K562 (cell line): ENCODE results near the gene SETD7. TPM values are rescaled to one million over a fixed set of nuclear protein-coding genes. Genes with fewer than 3 reads are reported as not detected.

Experiments
- ATAC-seq: fragments of 200-7000 bp; cut with Tn5 transposase; 3 replicates; pipeline ENCODE4 v1.9.1; 2020; ENCODE audit warnings: moderate library complexity
- BruUV-seq: library from RNA; stranded (reverse); fragments of 400-500 nt; replicated peaks from 2 replicates; lab custom pipeline; 2021; lab: Mats Ljungman, UMichigan
- CTCF ChIA-PET: fragments of 300-600 bp; formaldehyde crosslinking; extraction: SDS; loops from one replicate; lab custom pipeline; 2021; ENCODE audit warnings: low intra/inter-chr PET ratio; lab: Yijun Ruan, JAX
- POLR2A ChIA-PET: fragments of 300-600, 350-650 bp; sonication (Branson Sonifier 250); formaldehyde crosslinking; extraction: SDS; loops from one replicate; lab custom pipeline; 2021; ENCODE audit warnings: antibody characterized with exemption, inconsistent platforms; lab: Yijun Ruan, JAX
- DNase-seq, 4 experiments: peaks; one replicate each; pipeline versions ENCODE4 v3.0.0 to v3.0.0-alpha.2; 2011 to 2018; ENCODE audit warnings: low spot score in 3 of 4, mixed read lengths in 3 of 4; ENCODE audit errors: extremely low read depth in 1 of 4
- FAIRE-seq: peaks from 2 replicates; lab custom pipeline; 2011; peaks lifted over from hg19 to GRCh38; lab: Jason Lieb, UNC
- H2AFZ ChIP-seq: 2 replicates; pipeline ENCODE4 v1.6.0; 2011; ENCODE audit warnings: low read depth, low read length, control low read depth, inconsistent platforms
- H3K27ac ChIP-seq: fragments of 200-600 bp; 3 replicates; pipeline ENCODE4 v1.8.0; 2011; ENCODE audit warnings: low read depth, mild to moderate bottlenecking, control low read depth, inconsistent platforms, low read length, moderate library complexity, mixed read lengths; ENCODE audit errors: extremely low read depth
- H3K27me3 ChIP-seq, 2 experiments: fragments of 300-600 bp in 1 of 2; 2 replicates in 1 of 2; 3 replicates in 1 of 2; pipeline versions ENCODE4 v1.6.0 to v1.8.0; 2011; ENCODE audit warnings: inconsistent platforms in 2 of 2, low read length in 2 of 2, mild to moderate bottlenecking in 1 of 2, mixed read lengths in 1 of 2, moderate library complexity in 1 of 2; ENCODE audit not compliant: control insufficient read depth in 2 of 2, insufficient read depth in 2 of 2
- H3K36me3 ChIP-seq: fragments of 300-600 bp; 3 replicates; pipeline ENCODE4 v1.8.0; 2011; ENCODE audit warnings: mild to moderate bottlenecking, low read length, inconsistent platforms; ENCODE audit not compliant: control insufficient read depth, insufficient read depth
- H3K4me1 ChIP-seq, 2 experiments: fragments of 200-600 bp in 1 of 2; replicated peaks in 1 of 2; 2 replicates in 1 of 2; 3 replicates in 1 of 2; pipeline versions ENCODE4 v1.5.1 to v1.8.0; 2011; ENCODE audit warnings: inconsistent platforms in 2 of 2, low read length in 2 of 2, mild to moderate bottlenecking in 1 of 2, mixed read lengths in 1 of 2, moderate library complexity in 1 of 2; ENCODE audit not compliant: control insufficient read depth in 2 of 2, insufficient read depth in 2 of 2
- H3K4me2 ChIP-seq: 2 replicates; pipeline ENCODE4 v1.6.1; 2011; ENCODE audit warnings: low read length, control low read depth, inconsistent platforms, mixed read lengths; ENCODE audit not compliant: insufficient read depth
- H3K4me3 ChIP-seq: fragments of 200-600 bp; sonication (generic), shearing (Covaris generic); 2 replicates; pipeline ENCODE4 v1.5.1; 2016; ENCODE audit warnings: control low read depth, inconsistent platforms
- H3K79me2 ChIP-seq: fragments of 200-600 bp; 3 replicates; pipeline ENCODE4 v1.8.0; 2011; ENCODE audit warnings: low read length, inconsistent platforms; ENCODE audit not compliant: control insufficient read depth, insufficient read depth
- H3K9ac ChIP-seq, 2 experiments: 2 replicates each; pipeline versions ENCODE4 v1.6.0 to v1.6.1; 2011; ENCODE audit warnings: low read depth in 2 of 2, low read length in 2 of 2, control low read depth in 1 of 2, inconsistent platforms in 1 of 2, mild to moderate bottlenecking in 1 of 2, mixed read lengths in 1 of 2; ENCODE audit not compliant: insufficient read depth in 1 of 2
- H3K9me1 ChIP-seq: one replicate; pipeline ENCODE4 v1.6.0; 2011; ENCODE audit warnings: inconsistent platforms, mild to moderate bottlenecking, low read length, moderate library complexity; ENCODE audit not compliant: control insufficient read depth, insufficient read depth
- H3K9me3 ChIP-seq: replicated peaks from 2 replicates; pipeline ENCODE4 v1.5.1; 2011; ENCODE audit warnings: low read depth, low read length, inconsistent platforms; ENCODE audit not compliant: control insufficient read depth, insufficient read depth
- H4K20me1 ChIP-seq: replicated peaks from 2 replicates; pipeline ENCODE4 v1.6.1; 2011; ENCODE audit warnings: low read length, inconsistent platforms, mixed read lengths; ENCODE audit not compliant: control insufficient read depth, insufficient read depth
- CEBPZ ChIP-seq: fragments of 150-350 bp; IDR thresholded peaks from 2 replicates; pipeline ENCODE4 v1.6.1; 2014; ENCODE audit warnings: low read depth, mild to moderate bottlenecking, low read length, borderline replicate concordance
- CTCF ChIP-seq, 3 experiments: IDR thresholded peaks in 2 of 3; conservative IDR thresholded peaks in 1 of 3; 2 replicates each; pipeline ENCODE4 v1.5.1; 2011 to 2012; ENCODE audit warnings: low read length in 3 of 3, mild to moderate bottlenecking in 3 of 3, control low read depth in 2 of 3, improper control_type of control experiment in 1 of 3, inconsistent platforms in 1 of 3, low read depth in 1 of 3, mixed read lengths in 1 of 3, moderate library complexity in 1 of 3; ENCODE audit not compliant: insufficient read depth in 2 of 3
- WGBS: fragments of 100-300 bp; shearing (Covaris generic); methylation state at CpG from one replicate; pipeline ENCODE4 v1.1.6; 2016; ENCODE audit warnings: low coverage, mixed read lengths; ENCODE audit not compliant: insufficient coverage; ENCODE audit errors: missing lambda C conversion rate; 5-methylcytosine and 5-hydroxymethylcytosine counted together
- in situ Hi-C: fragments of 300-500 bp; cut with MboI; formaldehyde crosslinking; loops from 4 replicates; pipeline ENCODE4 v1.15.0; 2018; ENCODE audit warnings: inconsistent platforms, mixed read lengths
- intact Hi-C: fragments of 100-400 bp; cut with micrococcal nuclease; formaldehyde crosslinking; loops from 2 replicates; pipeline ENCODE4 v1.14.2; 2022
- polyA plus RNA-seq, 8 experiments: library from polyadenylated mRNA; depleted of rRNA in 4 of 8; stranded (reverse) in 5 of 8; unstranded in 3 of 8; fragments of >200 nt; fragmentation: Nextera tagmentation in 2 of 8; fragmentation: Illumina TruSeq in 1 of 8; extraction: Ambion mirVana in 2 of 8; extraction: Trizol in 1 of 8; gene quantifications; 2 replicates each; pipeline versions ENCODE4 v1.2.1 to v1.2.3, GENCODE V29; 2011 to 2014; ENCODE audit warnings: inconsistent platforms in 1 of 8, missing spikeins in 1 of 8
- total RNA-seq, 7 experiments: library from RNA; depleted of rRNA in 6 of 7; stranded (reverse); fragments of >200 nt in 6 of 7; fragmentation: Illumina TruSeq in 2 of 7; extraction: Trizol in 2 of 7; gene quantifications; 2 replicates each; pipeline versions ENCODE4 v1.2.1 to v1.2.3, GENCODE V29; 2011 to 2021; ENCODE audit warnings: low replicate concordance in 1 of 7

SETD7 gene
- total and polyA plus RNA-seq, 9 of the 15 experiments (the other 6 are each of a cell fraction or from before 2014, with no cell fraction given) = 0.37 to 2.4 (median 1.7) TPM

GRCh38 chr4:139562067-139562684, 6.2 kb upstream of the SETD7 start:
- Histone ChIP-seq H3K4me1 (peaks cover under 1 to 4% of the 10 kb centered on the region in 2 experiments; a peak in 2 of 5 replicates), H3K9me3 (no peaks in the 10 kb centered on the region), H3K27ac (no peak overlapping the region), H3K9me1 (no peaks in the 10 kb centered on the region), H4K20me1 (0 out of 2 replicates have a peak, but pooled peaks cover 2% of the 10 kb centered on the region), H3K4me2 (no peak overlapping the region), H3K79me2 (no peaks in the 10 kb centered on the region), H3K27me3 (peaks cover 29 to 32% of the 10 kb centered on the region in 2 experiments), H3K9ac (no peak overlapping the region), H3K4me3 (no peak overlapping the region), H2AFZ (no peak overlapping the region), H3K36me3 (no peaks in the 10 kb centered on the region)
- no peak for ATAC-seq
- TF ChIP-seq CTCF (IDR thresholded peaks at IDR 0.05 in 2 of 3, conservative IDR thresholded peaks at IDR 0.05 in 1 of 3; ENCODE audit: insufficient read depth in 2 of 3, low read depth in 1 of 3, low read length in 3 of 3) (0 out of 6 replicates have a peak, but pooled peaks of 1 of the 3 experiments have one; percentile 33), CEBPZ (no peak)
- no TSS peak for BruUV-seq
- no peak for DNase-seq
- intact Hi-C loops (no loop called here), in situ Hi-C loops (no loop called here)
- ChIA-PET POLR2A (interaction anchor here (0.6 kb wide), 2 partner anchors 26 to 44 kb away, joined by 3 read pairs; no protein-coding TSS in a partner anchor), CTCF (no interaction called here)
- 0% methylated on average over 2 of the region's 3 CpGs for WGBS
- FAIRE-seq = no peak
